HFFc6 (cell line): ENCODE measurements around the gene PON1. TPM values are rescaled to one million over a fixed set of nuclear protein-coding genes. Genes with fewer than 3 reads are reported as not detected.

Experiments used
- DNase-seq: peaks from one replicate; pipeline ENCODE4 v3.0.0-alpha.2; 2018
- H3K27ac Mint-ChIP-seq: 2 replicates; pipeline ENCODE4 v1.8.0; 2020; ENCODE audit warnings: mild to moderate bottlenecking, mixed read lengths
- H3K27me3 Mint-ChIP-seq: 2 replicates; pipeline ENCODE4 v1.8.0; 2021; ENCODE audit warnings: mild to moderate bottlenecking, moderate library complexity, mixed read lengths; ENCODE audit not compliant: insufficient read depth
- H3K36me3 Mint-ChIP-seq: 2 replicates; pipeline ENCODE4 v1.8.0; 2021; ENCODE audit warnings: low read depth, mixed read lengths
- H3K4me1 Mint-ChIP-seq: 2 replicates; pipeline ENCODE4 v1.8.0; 2020; ENCODE audit warnings: low read depth, mixed read lengths
- H3K4me3 Mint-ChIP-seq: 2 replicates; pipeline ENCODE4 v1.8.0; 2020; ENCODE audit warnings: mild to moderate bottlenecking, moderate library complexity, mixed read lengths
- H3K9me3 Mint-ChIP-seq: 2 replicates; pipeline ENCODE4 v1.8.0; 2020; ENCODE audit warnings: mild to moderate bottlenecking, mixed read lengths
- CTCF ChIP-seq: fragments of 200-600 bp; sonication (generic); IDR thresholded peaks from 2 replicates; pipeline ENCODE4 v1.5.0; 2021; ENCODE audit warnings: antibody characterized with exemption, mild to moderate bottlenecking
- total RNA-seq, 6 experiments: library from RNA; stranded (reverse); fragmentation: NEBNext Ultra II Directional; extraction: Animal tissue kit (Norgen Biotek cat#: 25700); gene quantifications; 2 replicates in 1 of 6; 3 replicates in 5 of 6; pipeline ENCODE4 v1.2.3, GENCODE V29; 2021

The PON1 gene
- total RNA-seq, 6 experiments from 2014 or later: not detected

GRCh38 chr7:95357623-95358022, 33.3 kb upstream of the PON1 start:
- H3K9me3 Mint-ChIP-seq: peaks cover 6% of the 10 kb centered on the region; the same call in 1 of the 2 replicates
- no peak for DNase-seq
- H3K27me3 Mint-ChIP-seq: no peaks in the 10 kb centered on the region
- H3K4me3 Mint-ChIP-seq: no peak overlapping the region
- no peak for TF ChIP-seq CTCF
- no peak overlapping the region for H3K27ac Mint-ChIP-seq
- H3K36me3 Mint-ChIP-seq: no peaks in the 10 kb centered on the region
- H3K4me1 Mint-ChIP-seq: no peaks in the 10 kb centered on the region

GRCh38 chr7:95342642-95343307, 18.4 kb upstream of the PON1 start:
- peaks cover 5% of the 10 kb centered on the region; the same call in 1 of the 2 replicates for H3K9me3 Mint-ChIP-seq

GRCh38 chr7:95342029-95342428, 17.7 kb upstream of the PON1 start:
- no peak for TF ChIP-seq CTCF
- peaks cover 5% of the 10 kb centered on the region; the same call in 1 of the 2 replicates for H3K9me3 Mint-ChIP-seq
- H3K36me3 Mint-ChIP-seq: no peaks in the 10 kb centered on the region
- H3K27me3 Mint-ChIP-seq: no peaks in the 10 kb centered on the region
- no peak for DNase-seq
- no peaks in the 10 kb centered on the region for H3K4me1 Mint-ChIP-seq
- no peak overlapping the region for H3K4me3 Mint-ChIP-seq
- no peak overlapping the region for H3K27ac Mint-ChIP-seq

More at GRCh38 chr7:95342642-95343307, 18.4 kb upstream of the PON1 start:
- TF ChIP-seq CTCF: no peak
- Mint-ChIP-seq H3K4me3 (no peak overlapping the region), H3K27me3 (no peaks in the 10 kb centered on the region), H3K4me1 (no peaks in the 10 kb centered on the region), H3K27ac (no peak overlapping the region), H3K36me3 (no peaks in the 10 kb centered on the region)
- DNase-seq: no peak

GRCh38 chr7:95340491-95340890, 16.2 kb upstream of the PON1 start:
- DNase-seq: no peak
- no peak for TF ChIP-seq CTCF
- Mint-ChIP-seq H3K4me1 (no peaks in the 10 kb centered on the region; the same call in 1 of the 2 replicates), H3K27me3 (peaks cover 2% of the 10 kb centered on the region; the same call in 1 of the 2 replicates), H3K27ac (no peak overlapping the region), H3K36me3 (no peaks in the 10 kb centered on the region), H3K9me3 (peaks cover 5% of the 10 kb centered on the region; the same call in 1 of the 2 replicates), H3K4me3 (no peak overlapping the region)

GRCh38 chr7:95338832-95339231, 14.5 kb upstream of the PON1 start:
- H3K36me3 Mint-ChIP-seq: no peaks in the 10 kb centered on the region
- H3K27ac Mint-ChIP-seq: no peak overlapping the region
- peaks cover 5% of the 10 kb centered on the region; the same call in 1 of the 2 replicates for H3K9me3 Mint-ChIP-seq
- H3K27me3 Mint-ChIP-seq: peaks cover 2% of the 10 kb centered on the region; the same call in 1 of the 2 replicates
- H3K4me1 Mint-ChIP-seq: no peaks in the 10 kb centered on the region; the same call in 1 of the 2 replicates
- no peak for DNase-seq
- no peak for TF ChIP-seq CTCF
- no peak overlapping the region for H3K4me3 Mint-ChIP-seq
